MCF 10A (cell line): ENCODE measurements around the gene TMOD1. TPM values are rescaled to one million over a fixed set of nuclear protein-coding genes. Genes with fewer than 3 reads are reported as not detected.

ENCODE experiments used
- BruUV-seq: library from RNA; stranded (reverse); fragments of 400-500 nt; replicated peaks from 2 replicates; lab custom pipeline; 2021; lab: Mats Ljungman, UMichigan
- CTCF ChIA-PET: fragments of 300-600 bp; sonication (Branson Sonifier 250); formaldehyde crosslinking; extraction: SDS; loops from one replicate; lab custom pipeline; 2021; ENCODE audit warnings: antibody characterized with exemption, inconsistent platforms; lab: Yijun Ruan, JAX
- POLR2A ChIA-PET: fragments of 300-600, 350-650 bp; sonication (Branson Sonifier 250); formaldehyde crosslinking; extraction: SDS; loops from one replicate; lab custom pipeline; 2020; ENCODE audit warnings: antibody characterized with exemption, inconsistent platforms; lab: Yijun Ruan, JAX
- DNase-seq: peaks from one replicate; pipeline ENCODE4 v3.0.0-alpha.2; 2018; ENCODE audit not compliant: unreplicated experiment
- H3K27ac Mint-ChIP-seq: one replicate; pipeline ENCODE4 v1.8.0; 2022; ENCODE audit warnings: mild to moderate bottlenecking, low read depth, mixed read lengths; ENCODE audit not compliant: unreplicated experiment
- H3K27me3 Mint-ChIP-seq: one replicate; pipeline ENCODE4 v1.8.0; 2022; ENCODE audit warnings: mixed read lengths; ENCODE audit not compliant: insufficient read depth, unreplicated experiment
- H3K36me3 Mint-ChIP-seq: one replicate; pipeline ENCODE4 v1.8.0; 2022; ENCODE audit warnings: mild to moderate bottlenecking, moderate library complexity, mixed read lengths; ENCODE audit not compliant: insufficient read depth, unreplicated experiment
- H3K4me1 Mint-ChIP-seq: one replicate; pipeline ENCODE4 v1.8.0; 2022; ENCODE audit warnings: mixed read lengths; ENCODE audit not compliant: insufficient read depth, unreplicated experiment
- H3K4me3 Mint-ChIP-seq: one replicate; pipeline ENCODE4 v1.8.0; 2022; ENCODE audit warnings: mild to moderate bottlenecking, moderate library complexity, mixed read lengths; ENCODE audit not compliant: unreplicated experiment
- H3K9me3 Mint-ChIP-seq: one replicate; pipeline ENCODE4 v1.8.0; 2022; ENCODE audit warnings: mixed read lengths; ENCODE audit not compliant: unreplicated experiment
- intact Hi-C: fragments of 100-400 bp; cut with micrococcal nuclease; formaldehyde crosslinking; loops from 2 replicates; pipeline ENCODE4 v1.14.1; 2022
- total RNA-seq: library from RNA; stranded (reverse); gene quantifications from 2 replicates; pipeline ENCODE4 v1.2.3, GENCODE V29; 2022
- TF ChIP-seq, protein P1 (sequence below): fragments of 200-600 bp; IDR thresholded peaks from one replicate; pipeline ENCODE4 v1.8.0; 2022; ENCODE audit warnings: antibody characterized with exemption, mild to moderate bottlenecking; ENCODE audit not compliant: unreplicated experiment

The TMOD1 gene
- total RNA-seq, 1 experiment from 2014 or later, result 0.26 TPM

DNA sequence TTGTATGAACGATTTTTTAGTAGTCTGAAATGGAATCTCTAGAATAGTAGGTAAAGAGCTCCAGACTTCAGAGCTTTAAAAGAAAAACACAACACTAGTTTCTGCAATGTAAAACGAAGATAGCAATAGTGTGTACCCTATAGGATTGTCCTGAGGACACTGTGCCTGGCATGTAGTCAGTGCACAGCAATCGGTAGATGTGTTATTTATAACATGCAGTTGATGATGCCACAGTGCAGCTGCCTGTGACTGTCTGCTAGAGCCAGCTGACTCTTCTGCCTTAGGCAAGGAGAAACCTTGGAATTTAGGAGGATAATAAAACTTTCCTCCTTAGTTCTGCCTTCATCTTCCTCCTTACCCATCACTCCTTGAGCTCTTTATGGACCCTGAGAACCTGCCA is 27.7 kb upstream of the TMOD1 start:
- H3K27ac Mint-ChIP-seq, result no peak overlapping the region
- POLR2A ChIA-PET, result interaction anchor here (0.8 to 1.3 kb wide), 2 partner anchors 11 to 139 kb away, joined by 3 read pairs; no protein-coding TSS in a partner anchor
- no peaks in the 10 kb centered on the region for H3K9me3 Mint-ChIP-seq
- TF ChIP-seq, protein P1, sequence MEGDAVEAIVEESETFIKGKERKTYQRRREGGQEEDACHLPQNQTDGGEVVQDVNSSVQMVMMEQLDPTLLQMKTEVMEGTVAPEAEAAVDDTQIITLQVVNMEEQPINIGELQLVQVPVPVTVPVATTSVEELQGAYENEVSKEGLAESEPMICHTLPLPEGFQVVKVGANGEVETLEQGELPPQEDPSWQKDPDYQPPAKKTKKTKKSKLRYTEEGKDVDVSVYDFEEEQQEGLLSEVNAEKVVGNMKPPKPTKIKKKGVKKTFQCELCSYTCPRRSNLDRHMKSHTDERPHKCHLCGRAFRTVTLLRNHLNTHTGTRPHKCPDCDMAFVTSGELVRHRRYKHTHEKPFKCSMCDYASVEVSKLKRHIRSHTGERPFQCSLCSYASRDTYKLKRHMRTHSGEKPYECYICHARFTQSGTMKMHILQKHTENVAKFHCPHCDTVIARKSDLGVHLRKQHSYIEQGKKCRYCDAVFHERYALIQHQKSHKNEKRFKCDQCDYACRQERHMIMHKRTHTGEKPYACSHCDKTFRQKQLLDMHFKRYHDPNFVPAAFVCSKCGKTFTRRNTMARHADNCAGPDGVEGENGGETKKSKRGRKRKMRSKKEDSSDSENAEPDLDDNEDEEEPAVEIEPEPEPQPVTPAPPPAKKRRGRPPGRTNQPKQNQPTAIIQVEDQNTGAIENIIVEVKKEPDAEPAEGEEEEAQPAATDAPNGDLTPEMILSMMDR, result no peak
- no peaks in the 10 kb centered on the region for H3K27me3 Mint-ChIP-seq
- BruUV-seq, result no TSS peak
- CTCF ChIA-PET, result interaction anchor here (1.0 to 9.8 kb wide), 7 partner anchors 11 to 139 kb away, joined by 3 to 369 read pairs (median 7); no protein-coding TSS in a partner anchor
- peaks cover 17% of the 10 kb centered on the region for H3K36me3 Mint-ChIP-seq
- no peak for DNase-seq
- no peak overlapping the region for H3K4me3 Mint-ChIP-seq
- intact Hi-C loops, result no loop called here
- no peaks in the 10 kb centered on the region for H3K4me1 Mint-ChIP-seq

DNA sequence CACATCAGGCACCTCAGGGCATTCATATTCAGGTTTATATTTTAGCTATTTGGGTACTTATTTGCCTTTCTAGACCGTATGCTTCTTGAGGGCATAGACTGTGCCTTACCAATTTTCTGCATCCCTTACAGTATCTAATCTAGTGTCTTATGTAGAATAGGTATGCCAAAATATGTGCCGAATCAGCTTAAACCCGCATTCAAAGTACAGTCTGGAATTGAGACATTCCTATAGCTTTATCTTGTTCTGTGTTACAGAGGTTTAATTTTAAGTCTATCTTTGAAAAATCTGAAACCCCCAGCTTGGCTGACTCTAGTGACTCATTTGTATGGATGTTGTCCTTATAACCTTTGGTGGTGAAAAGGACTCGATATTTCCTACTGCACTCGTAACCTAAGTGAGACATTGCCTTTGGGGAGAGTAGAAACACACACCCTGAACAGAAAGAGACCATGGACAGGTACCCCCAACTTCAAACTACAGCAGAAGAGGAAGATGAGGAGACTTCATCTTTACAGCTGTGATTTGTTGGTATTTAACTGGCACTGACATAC is 27.0 kb upstream of the TMOD1 start:
- no TSS peak for BruUV-seq
- ChIA-PET POLR2A (interaction anchor here (0.6 to 1.3 kb wide), 2 partner anchors 10 to 159 kb away, joined by 3 read pairs; partner anchors contain the start of genes NCBP1 and TSTD2), CTCF (interaction anchor here (1.8 to 9.8 kb wide), 5 partner anchors 11 to 139 kb away, joined by 5 to 369 read pairs (median 8); no protein-coding TSS in a partner anchor)
- Mint-ChIP-seq H3K9me3 (no peaks in the 10 kb centered on the region), H3K27me3 (no peaks in the 10 kb centered on the region), H3K4me1 (no peaks in the 10 kb centered on the region), H3K27ac (no peak overlapping the region), H3K36me3 (peaks cover 17% of the 10 kb centered on the region), H3K4me3 (no peak overlapping the region)
- DNase-seq, result no peak
- TF ChIP-seq, protein P1, result no peak
- intact Hi-C loops, result no loop called here

DNA sequence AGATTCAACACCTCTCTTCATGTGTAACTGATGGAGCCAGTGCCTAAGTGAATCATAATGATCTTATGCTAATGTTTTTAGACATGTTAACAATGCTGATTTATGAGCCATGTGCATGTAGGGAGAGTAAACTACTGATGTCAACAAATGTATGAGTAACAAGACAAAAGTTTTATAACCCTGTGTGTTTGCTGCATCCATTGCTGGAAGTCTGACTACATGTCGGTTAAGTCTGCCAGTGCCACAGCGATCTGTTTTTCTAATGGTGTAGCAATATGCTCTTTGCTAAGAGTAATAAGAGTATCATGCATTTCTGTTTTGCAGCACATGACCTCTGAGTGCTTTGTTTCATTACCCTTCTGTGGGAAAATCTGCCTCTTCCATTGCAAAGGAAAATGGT is 26.4 kb upstream of the TMOD1 start:
- BruUV-seq, result no TSS peak
- no peak overlapping the region for H3K27ac Mint-ChIP-seq
- H3K27me3 Mint-ChIP-seq, result no peaks in the 10 kb centered on the region
- no peak overlapping the region for H3K4me3 Mint-ChIP-seq
- no peak for DNase-seq
- ChIA-PET CTCF (interaction anchor here (2.1 to 9.8 kb wide), 2 partner anchors 124 to 138 kb away, joined by 29 to 369 read pairs; no protein-coding TSS in a partner anchor), POLR2A (interaction anchor here (0.6 kb wide), 1 partner anchor 159 kb away, joined by 3 read pairs; the partner anchor contains the start of genes NCBP1 and TSTD2)
- intact Hi-C loops, result no loop called here
- TF ChIP-seq, protein P1, result no peak
- H3K36me3 Mint-ChIP-seq, result peaks cover 17% of the 10 kb centered on the region
- no peaks in the 10 kb centered on the region for H3K4me1 Mint-ChIP-seq
- no peaks in the 10 kb centered on the region for H3K9me3 Mint-ChIP-seq

DNA sequence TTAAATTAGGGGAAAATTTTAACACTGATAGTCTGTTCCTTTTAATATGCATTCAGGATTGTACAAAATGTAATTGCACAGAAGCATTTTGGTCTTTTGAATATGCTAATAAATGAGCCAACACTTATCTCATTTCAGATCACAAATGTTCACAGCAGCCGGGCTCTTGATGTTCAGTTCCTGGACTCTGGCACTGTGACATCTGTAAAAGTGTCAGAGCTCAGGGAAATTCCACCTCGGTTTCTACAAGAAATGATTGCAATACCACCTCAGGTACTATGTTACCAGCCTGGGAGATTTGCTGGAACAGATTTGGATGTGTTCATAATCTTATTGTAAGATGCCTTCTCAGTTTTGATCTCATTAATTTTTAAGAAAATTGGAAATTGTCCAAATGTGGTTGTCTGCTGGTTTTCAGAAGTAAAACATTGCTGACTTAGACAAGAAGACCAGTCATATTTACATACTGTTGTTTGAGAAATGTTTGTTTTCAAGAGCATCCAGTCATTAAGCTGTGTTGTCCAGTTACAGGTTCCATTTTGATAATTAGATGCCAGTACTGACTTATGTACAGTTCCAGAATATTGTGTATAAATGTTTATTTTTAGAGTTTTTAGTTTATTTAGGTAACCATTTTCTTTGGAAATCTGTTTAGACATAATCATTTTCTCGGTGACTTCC is 23.0 kb upstream of the TMOD1 start:
- no peaks in the 10 kb centered on the region for H3K9me3 Mint-ChIP-seq
- H3K4me3 Mint-ChIP-seq, result no peak overlapping the region
- no peaks in the 10 kb centered on the region for H3K27me3 Mint-ChIP-seq
- H3K36me3 Mint-ChIP-seq, result peaks cover 17% of the 10 kb centered on the region
- intact Hi-C loops, result no loop called here
- H3K27ac Mint-ChIP-seq, result no peak overlapping the region
- no TSS peak for BruUV-seq
- ChIA-PET POLR2A (interaction anchor here (1.5 kb wide), 1 partner anchor 9 kb away, joined by 4 read pairs; no protein-coding TSS in a partner anchor), CTCF (interaction anchor here (1.0 to 5.6 kb wide), 3 partner anchors 10 to 622 kb away, joined by 3 to 62 read pairs (median 15); no protein-coding TSS in a partner anchor)
- TF ChIP-seq, protein P1, result no peak
- DNase-seq, result no peak
- no peaks in the 10 kb centered on the region for H3K4me1 Mint-ChIP-seq
